Fibroblast of villous mesenchyme (primary cell): ENCODE measurements around the gene OR10J4. TPM values are rescaled to one million over a fixed set of nuclear protein-coding genes. Genes with fewer than 3 reads are reported as not detected.
A peak's percentile ranks its signal among the peaks of the same experiment; 100 is the strongest.

Experiments used
- DNase-seq: peaks from one replicate; pipeline ENCODE4 v3.0.0-alpha.2; 2010; ENCODE audit warnings: low read depth
- H3K4me3 ChIP-seq: 2 replicates; pipeline ENCODE4 v1.5.1; 2011; ENCODE audit warnings: low read depth, mild to moderate bottlenecking, low read length
- CTCF ChIP-seq: IDR thresholded peaks from 2 replicates; pipeline ENCODE4 v1.5.1; 2012; ENCODE audit warnings: low read depth, mild to moderate bottlenecking, low read length; ENCODE audit not compliant: insufficient read depth
- total RNA-seq: library from RNA; depleted of rRNA; stranded (reverse); fragments of >200 nt; gene quantifications from 2 replicates; pipeline ENCODE4 v1.2.3, GENCODE V29; 2012

OR10J4 gene
- total RNA-seq, 1 donor: not detected

GRCh38 chr1:159459551-159459950 is 27.5 kb downstream of the OR10J4 start:
- TF ChIP-seq CTCF: no peak
- no peak overlapping the region for H3K4me3 ChIP-seq
- DNase-seq: no peak

GRCh38 chr1:159465191-159465603 is 33.2 kb downstream of the OR10J4 start:
- no peak for TF ChIP-seq CTCF
- DNase-seq: no peak
- no peak overlapping the region for H3K4me3 ChIP-seq

GRCh38 chr1:159468321-159468720 is 36.3 kb downstream of the OR10J4 start:
- no peak for DNase-seq
- no peak for TF ChIP-seq CTCF
- no peak overlapping the region for H3K4me3 ChIP-seq

GRCh38 chr1:159469921-159470533 is 38.0 kb downstream of the OR10J4 start:
- no peak for TF ChIP-seq CTCF
- H3K4me3 ChIP-seq: no peak overlapping the region
- DNase-seq: no peak

- H3K4me3 ChIP-seq: no peak overlapping the region
- no peak for TF ChIP-seq CTCF
- peak; percentile 49 for DNase-seq
Observed at GRCh38 chr1:159473335-159473734, 41.3 kb downstream of the OR10J4 start.

- no peak for DNase-seq
- H3K4me3 ChIP-seq: no peak overlapping the region
- TF ChIP-seq CTCF: no peak
Observed at GRCh38 chr1:159474926-159475325, 42.9 kb downstream of the OR10J4 start.

Other genes starting within 250 kb of the OR10J4 start
- gene ACKR1, start 227.3 kb upstream of the OR10J4 start, total RNA-seq: not detected in 2 replicates
- gene FCER1A, start 129.9 kb upstream of the OR10J4 start, total RNA-seq: not detected in 2 replicates
- not detected in 2 replicates for gene OR10J1, start 7.5 kb downstream of the OR10J4 start, total RNA-seq
- gene OR10J5, start 103.8 kb downstream of the OR10J4 start, total RNA-seq: not detected in 2 replicates
- gene APCS, start 155.6 kb downstream of the OR10J4 start, total RNA-seq: not detected in 2 replicates